DMS153 treated with DMSO at 0.1 percent for 48 hours (cell line): ENCODE data around the gene SLC25A19.

Experiments
- DNase-seq: peaks from one replicate; lab custom pipeline; 2025; ENCODE audit not compliant: unreplicated experiment; lab: John Stamatoyannopoulos, UW

SLC25A19 gene

GRCh38 chr17:75289115-75289831 is at the start of gene SLC25A19:
TSS of gene SLC25A19 (minus strand) at chr17:75289433. CDS start at chr17:75286764, 2,669 bp downstream.
- peak; percentile 96 for DNase-seq

DNA sequence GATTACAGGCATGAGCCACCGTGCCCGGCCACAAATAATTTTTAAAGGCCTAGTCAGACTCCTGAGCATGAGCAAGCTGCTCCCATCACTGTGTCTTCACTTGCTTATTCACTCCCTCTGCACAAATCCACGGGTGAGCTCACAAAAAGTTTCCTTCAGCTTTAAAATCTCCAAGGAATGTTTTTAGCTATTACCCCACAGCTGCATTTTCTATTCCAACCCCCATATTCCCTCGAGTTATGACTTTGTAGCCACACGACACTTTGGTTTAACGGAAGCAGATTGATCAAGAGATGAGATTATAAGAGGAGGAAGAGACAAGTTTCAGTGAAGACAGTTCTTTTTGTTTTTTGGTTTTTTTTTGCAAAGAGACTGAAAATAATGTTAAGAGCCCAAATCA is 49.1 kb upstream of the SLC25A19 start:
- no peak for DNase-seq

GRCh38 chr17:75335315-75335714 is 46.1 kb upstream of the SLC25A19 start:
- DNase-seq = no peak

DNA sequence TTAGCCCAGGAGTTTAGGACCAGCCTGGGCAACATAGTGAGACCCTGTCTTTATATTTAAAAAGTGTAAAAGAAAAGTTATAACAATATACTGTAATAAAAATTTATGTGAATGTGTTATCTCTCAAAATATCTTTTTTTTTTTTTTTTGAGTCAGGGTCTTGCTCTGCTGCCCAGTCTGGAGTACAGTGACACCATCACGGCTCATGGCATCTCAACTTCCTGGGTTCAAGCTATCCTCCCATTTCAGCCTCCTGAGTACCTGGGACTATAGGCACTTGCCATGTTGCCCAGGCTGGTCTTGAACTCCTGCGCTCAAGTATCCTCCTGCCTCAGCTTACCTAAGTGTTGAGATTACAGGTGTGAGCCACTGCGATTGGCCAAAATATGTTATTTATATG is 45.5 kb upstream of the SLC25A19 start:
- no peak for DNase-seq

- no peak for DNase-seq
Observed at GRCh38 chr17:75331671-75332070, 42.4 kb upstream of the SLC25A19 start.

GRCh38 chr17:75327757-75328156 is 38.5 kb upstream of the SLC25A19 start:
- DNase-seq = no peak

DNA sequence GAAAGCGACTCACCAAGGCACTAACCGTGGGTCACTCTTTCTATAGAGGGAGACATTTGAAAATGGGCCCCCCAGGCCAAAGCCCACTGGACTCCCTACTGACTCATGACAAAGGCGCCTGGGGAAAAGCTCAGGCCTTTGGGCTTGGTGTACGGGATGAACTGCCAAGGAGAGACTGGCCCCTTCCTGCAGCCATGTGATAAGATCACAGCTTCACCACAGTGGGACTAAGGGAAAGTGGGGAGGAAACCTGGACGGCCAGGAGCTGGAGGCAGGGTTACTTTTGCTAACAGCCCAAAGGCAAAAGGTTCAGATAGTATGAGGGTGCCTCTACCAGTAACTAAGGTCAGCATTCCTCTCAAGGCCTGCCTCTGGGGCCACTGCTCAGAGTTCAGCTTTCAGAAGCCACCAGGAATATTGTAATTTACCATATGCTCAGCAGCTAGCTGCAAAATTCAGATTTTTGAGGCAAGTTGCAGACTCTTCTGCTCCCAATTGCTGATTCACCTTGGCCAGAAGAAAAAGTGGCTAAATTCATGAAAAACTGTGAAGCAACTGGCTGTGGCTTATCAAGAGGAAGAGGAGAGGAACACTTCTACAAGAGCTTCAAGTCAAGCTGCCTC is 37.1 kb upstream of the SLC25A19 start:
- DNase-seq = no peak

DNA sequence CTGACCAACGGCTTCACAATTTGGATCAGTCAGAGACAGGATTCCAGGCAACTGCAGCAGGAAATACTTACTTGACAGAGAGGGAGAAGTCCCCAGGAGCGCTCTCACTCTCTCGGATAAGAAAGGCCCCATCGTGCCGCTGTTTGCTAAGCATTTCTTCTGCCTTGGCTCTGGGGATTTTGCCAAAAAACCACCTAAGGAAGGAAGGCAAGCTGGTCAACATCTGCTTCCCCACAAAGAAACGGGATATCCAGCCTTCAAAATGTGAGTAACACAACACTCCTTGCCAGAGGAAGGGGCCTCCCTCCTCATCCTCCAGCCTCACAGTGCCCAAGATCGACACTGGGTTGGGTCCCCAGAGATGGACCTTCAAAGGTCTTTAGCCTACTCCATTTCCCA is 36.6 kb upstream of the SLC25A19 start:
- no peak for DNase-seq

DNA sequence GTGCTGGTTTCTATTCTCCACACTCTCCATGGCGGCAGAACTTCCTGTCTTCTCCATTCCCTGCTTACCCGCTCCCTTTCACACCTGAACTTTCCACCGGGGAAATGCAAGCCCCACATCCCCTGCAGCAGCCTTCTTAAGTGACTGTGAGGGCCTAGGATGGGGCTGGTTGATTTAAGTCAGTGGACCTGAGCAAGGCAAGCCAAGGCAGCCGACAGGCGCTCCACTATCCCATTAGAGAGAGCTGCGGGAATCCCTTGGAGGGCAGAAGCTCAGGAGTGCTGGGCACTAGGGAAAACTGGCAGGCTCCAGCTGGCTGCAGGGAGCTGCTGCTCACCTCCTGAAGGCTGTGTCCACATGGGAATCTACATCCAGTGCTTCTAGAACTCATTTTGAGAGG is 36.1 kb upstream of the SLC25A19 start:
- DNase-seq = no peak

GRCh38 chr17:75321506-75321905 is 32.3 kb upstream of the SLC25A19 start:
- no peak for DNase-seq

GRCh38 chr17:75319904-75320691 is 30.9 kb upstream of the SLC25A19 start:
- DNase-seq = no peak

- DNase-seq = no peak
Observed at GRCh38 chr17:75318615-75319222, 29.5 kb upstream of the SLC25A19 start.

GRCh38 chr17:75318211-75318610 is 29.0 kb upstream of the SLC25A19 start:
- DNase-seq = no peak

- DNase-seq = no peak
Observed at GRCh38 chr17:75317671-75318070, 28.4 kb upstream of the SLC25A19 start.

GRCh38 chr17:75316253-75316652 is 27.0 kb upstream of the SLC25A19 start:
- DNase-seq = no peak

GRCh38 chr17:75315541-75316243 is 26.5 kb upstream of the SLC25A19 start:
- DNase-seq = no peak

DNA sequence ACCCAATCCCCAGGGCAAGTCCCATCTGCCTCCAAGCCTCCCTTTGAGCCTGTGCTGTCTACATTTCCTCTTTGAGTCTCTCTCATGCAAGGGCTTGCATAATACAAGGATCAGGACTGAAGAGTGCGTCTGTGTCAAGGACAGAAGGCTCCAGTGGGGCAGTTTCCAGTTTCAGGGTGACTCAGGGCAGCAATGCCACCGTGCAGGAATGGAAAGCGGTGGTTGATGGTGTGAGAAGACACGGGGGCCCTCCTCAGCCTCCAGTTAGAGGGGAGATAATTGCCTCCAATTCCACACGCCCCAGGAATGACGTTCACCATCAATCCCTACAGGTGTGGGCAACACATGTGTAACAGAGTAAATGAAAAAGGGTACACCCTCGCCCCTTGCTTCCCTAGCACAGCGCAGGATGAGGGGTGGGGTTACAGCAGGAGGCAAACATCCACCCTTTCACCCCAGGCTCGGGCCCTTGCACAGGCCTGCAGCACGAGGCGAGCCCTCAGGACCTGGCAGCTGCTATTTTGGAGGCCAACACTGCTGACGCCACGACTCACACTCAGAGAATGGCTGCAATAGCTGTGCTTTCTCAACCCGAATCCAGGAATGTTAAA is 24.8 kb upstream of the SLC25A19 start:
- DNase-seq = no peak

DNA sequence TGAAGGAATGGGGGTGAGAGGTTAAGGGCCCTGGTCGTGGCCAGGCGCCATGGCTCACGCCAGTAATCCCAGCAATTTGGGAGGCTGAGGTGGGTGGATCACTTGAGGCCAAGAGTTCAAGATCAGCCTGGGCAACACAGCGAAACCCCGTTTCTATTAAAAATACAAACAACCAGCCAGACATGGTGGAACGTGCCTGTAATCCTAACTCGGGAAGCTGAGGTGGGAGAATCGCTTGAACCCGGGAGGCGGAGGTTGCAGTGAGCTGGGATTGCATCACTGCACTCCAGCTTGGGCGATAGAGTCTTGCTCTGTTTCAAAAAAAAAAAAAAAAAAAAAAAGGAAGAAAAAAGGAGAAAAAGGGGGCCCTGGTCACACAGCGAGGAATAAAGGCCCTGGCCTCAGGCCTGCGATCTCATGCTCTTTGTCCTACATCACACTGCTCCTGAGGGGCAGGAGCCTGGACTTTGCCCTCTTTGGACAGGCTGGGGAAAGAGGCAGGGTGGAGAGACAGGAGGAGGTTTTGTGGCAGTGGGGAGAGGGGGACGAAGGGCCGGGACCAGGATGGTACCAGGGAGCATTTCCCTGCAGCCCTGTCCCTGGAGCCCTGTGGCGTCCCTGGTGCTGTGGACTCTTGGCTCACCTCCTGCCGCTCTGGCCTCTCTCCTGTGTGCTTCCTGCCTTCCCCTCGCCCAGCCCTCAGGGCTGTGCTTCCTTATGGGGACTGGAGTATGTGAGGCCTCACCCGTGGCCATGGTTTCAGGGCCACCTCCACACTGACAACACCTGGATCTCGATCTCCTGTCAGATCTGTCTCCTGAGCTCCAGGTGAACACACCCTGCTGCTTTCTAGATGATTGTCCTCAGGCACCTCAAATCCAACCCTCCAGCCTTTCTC is 19.7 kb upstream of the SLC25A19 start:
- no peak for DNase-seq

- no peak for DNase-seq
Observed at GRCh38 chr17:75307957-75308731, 18.9 kb upstream of the SLC25A19 start.
